ENCODE data around the gene BOK.

The BOK gene

DNA sequence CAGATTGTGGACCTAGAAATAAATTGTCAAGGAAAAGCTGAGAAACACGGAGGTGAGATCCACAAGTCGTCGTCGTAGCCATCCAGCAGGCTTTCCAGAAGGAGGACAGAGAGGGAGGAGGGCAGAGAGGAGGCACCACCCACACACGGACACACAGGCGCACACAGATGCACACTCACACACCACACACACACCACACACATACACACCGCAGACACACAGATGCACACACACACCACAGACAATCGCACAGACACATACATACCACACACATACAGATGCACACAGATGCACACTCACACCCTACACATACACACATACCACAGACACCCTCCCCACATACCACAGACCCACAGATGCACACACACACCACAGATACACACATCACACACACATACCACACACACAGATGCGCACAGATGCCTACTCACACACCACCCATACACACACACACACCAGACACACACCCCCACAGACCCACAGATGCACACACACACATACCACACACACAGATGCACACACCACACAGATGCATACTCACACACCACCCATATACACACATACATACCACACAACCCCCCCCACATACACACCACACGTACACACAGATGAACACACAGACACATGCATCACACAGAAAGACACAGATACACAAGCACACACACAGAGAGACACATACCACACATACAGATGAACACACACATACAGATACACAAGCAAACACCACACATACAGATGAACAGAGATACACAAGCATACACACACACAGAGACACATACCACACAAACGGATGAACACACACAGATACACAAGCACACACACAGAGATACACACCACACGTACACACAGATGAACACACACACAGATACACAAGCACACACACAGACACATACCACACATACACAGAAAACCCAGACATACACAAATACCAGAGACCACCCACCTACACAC lies 12.7 kb upstream of the BOK start:
- no peak for TF ChIP-seq ZNF274 (IDR thresholded peaks at IDR 0.05; ENCODE audit: low read depth, low read length)
- H3K4me3 ChIP-seq (ENCODE audit: low read length), result no peak overlapping the region

- no peak for TF ChIP-seq ZNF274 (IDR thresholded peaks at IDR 0.05; ENCODE audit: low read depth, low read length)
- H3K4me3 ChIP-seq (ENCODE audit: low read length), result no peak overlapping the region
Measured at GRCh38 chr2:241546771-241547498, 11.6 kb upstream of the BOK start.

- no peak overlapping the region for H3K4me3 ChIP-seq (ENCODE audit: low read length)
- TF ChIP-seq ZNF274 (IDR thresholded peaks at IDR 0.05; ENCODE audit: low read depth, low read length), result no peak
Measured at GRCh38 chr2:241547781-241548450, 10.6 kb upstream of the BOK start.

GRCh38 chr2:241548451-241548835 lies 10.1 kb upstream of the BOK start:
- H3K4me3 ChIP-seq (ENCODE audit: low read length), result no peak overlapping the region
- no peak for TF ChIP-seq ZNF274 (IDR thresholded peaks at IDR 0.05; ENCODE audit: low read depth, low read length)

DNA sequence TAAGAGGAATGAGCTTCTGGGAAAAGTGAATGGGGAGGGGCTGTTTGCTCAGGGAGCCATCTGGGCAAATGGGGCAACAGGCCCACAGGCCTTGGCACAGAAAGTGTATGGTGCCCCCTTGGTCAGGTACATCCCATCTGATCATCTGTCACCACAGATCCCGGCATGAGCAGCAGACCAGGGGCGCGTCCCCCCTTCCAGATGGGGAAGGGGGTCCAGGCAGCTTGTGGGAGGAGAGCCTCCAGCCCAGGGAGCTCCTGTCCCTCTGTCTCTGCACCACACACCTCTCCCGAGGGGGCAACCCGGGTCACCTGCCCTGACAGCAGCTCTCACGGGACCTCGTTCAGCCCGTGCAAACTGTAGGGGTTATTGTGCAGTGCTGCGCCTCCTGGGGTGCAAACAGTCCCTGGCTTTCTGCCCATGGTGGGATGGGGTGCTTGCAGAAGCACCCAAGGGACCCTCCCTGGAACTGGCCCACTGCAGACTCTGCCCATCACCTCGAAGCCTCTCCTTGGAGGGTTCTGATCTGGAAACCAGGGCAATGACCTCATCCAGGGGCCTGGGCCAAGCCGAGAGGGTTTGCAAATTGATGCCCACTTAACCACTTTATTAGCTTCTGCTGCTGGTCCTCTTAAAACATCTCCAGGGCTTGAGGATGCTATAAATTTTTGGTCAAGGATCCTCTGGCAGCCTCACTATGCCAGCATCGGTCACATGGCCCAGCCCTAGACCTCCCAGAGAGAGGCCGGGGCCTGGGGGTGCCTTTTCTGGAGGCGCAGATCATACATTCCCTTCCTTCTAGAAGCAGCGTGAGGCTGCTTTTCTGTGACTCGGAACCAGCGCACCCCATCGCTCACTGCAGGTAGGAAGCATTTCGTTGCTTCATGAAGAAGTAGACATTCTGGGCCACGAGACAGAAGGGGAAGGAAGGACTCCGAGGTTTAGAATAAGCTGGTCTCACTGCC lies 7.6 kb upstream of the BOK start:
- no peak for TF ChIP-seq ZNF274 (IDR thresholded peaks at IDR 0.05; ENCODE audit: low read depth, low read length)

DNA sequence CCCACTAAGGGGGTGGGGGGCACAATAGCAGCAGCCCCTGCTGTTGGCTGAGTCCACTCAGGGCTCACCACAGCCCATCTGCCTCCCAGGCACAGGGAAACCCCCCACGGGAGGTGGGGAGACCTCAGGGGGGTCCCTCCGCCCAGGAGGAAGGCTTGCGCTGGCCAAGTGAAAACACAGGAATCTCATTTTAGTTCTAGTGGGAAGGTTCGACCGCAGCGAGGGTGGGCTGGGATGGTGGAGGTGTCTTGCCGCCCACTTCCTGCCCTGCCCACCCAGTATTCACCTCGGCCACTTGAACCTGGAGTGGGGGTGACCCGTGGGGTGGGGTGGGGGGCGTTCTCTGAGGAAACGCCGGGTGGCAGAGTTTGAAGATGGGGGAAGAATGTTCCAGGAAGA lies 6.9 kb upstream of the BOK start:
- TF ChIP-seq ZNF274 (IDR thresholded peaks at IDR 0.05; ENCODE audit: low read depth, low read length), result no peak
- no peak overlapping the region for H3K4me3 ChIP-seq (ENCODE audit: low read length)

More for the DNA sequence above, 7.6 kb upstream of the BOK start:
- H3K4me3 ChIP-seq (ENCODE audit: low read length), result no peak overlapping the region

DNA sequence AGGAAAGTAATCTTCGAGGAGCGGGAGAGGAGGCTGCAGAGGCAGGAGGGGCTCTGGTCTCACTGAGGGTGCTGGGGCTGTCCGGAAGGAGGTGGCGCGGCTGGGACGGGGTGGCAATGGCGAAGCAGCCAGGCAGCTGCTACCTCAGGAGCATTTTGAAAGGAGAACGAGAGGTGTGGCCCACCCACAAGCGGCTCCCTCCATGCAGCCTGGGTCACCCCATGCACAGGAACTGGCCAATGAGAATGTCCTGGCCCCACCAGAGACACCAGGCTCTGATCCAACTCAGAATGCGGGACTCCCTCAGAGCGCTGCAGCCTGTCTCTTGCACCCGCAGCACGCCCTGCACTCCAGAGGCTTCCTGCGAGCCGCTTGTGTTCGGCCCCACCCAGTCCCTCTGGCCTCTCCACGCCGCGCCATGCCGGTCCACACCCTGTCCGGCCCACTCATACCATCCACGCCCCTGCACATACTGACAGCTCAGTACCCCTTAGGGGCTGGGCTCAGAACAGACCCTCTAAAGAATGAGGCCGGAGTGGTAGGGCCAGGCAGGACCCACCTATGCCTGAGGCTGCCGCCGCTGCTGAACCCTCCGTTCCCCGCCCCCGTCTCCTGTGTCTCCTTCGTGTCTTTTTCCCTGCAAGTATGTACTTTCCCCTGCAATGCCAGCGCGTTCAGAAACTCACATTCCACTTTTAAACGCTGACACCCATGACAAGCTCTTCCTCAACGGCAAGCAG lies 6.4 kb upstream of the BOK start:
- H3K4me3 ChIP-seq (ENCODE audit: low read length), result no peak overlapping the region
- TF ChIP-seq ZNF274 (IDR thresholded peaks at IDR 0.05; ENCODE audit: low read depth, low read length), result no peak

- TF ChIP-seq ZNF274 (IDR thresholded peaks at IDR 0.05; ENCODE audit: low read depth, low read length), result no peak
- H3K4me3 ChIP-seq (ENCODE audit: low read length), result no peak overlapping the region
Measured at GRCh38 chr2:241553512-241553830, 5.1 kb upstream of the BOK start.

GRCh38 chr2:241553981-241554380 lies 4.6 kb upstream of the BOK start:
- H3K4me3 ChIP-seq (ENCODE audit: low read length), result no peak overlapping the region
- no peak for TF ChIP-seq ZNF274 (IDR thresholded peaks at IDR 0.05; ENCODE audit: low read depth, low read length)

DNA sequence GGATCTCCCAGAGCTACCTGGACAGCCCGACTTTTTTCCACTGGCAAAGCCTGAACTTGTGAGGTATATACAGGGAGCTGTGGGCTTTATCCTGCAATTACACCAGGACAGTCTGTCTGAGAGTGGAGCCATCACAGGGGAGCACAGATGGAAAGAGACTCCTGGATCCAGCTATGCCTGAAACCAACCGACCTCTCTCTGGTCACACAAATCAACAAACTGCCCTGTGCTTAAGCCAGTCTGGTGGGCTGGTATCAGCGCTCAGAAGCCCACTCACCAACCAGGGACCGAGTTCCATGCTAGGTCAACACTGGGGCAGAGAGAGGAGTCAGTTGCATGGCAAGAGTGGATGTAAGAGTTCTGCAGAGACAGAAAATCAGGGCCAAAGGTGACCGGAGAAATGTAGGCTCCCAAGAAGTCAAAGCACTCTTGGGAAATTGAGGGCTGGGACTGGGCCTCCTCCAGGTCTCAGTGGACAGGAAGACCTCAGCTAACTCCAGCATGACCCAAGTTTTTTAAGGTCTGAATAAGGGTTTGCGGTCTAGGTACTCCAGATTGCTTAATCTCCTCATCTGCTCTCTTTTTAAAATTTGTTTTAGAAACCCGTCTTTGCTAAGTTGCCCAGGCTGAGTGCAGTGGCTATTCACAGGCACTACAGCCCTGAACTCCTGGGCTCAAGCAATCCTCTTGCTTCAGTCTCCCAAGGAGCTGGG lies 3.8 kb upstream of the BOK start:
- H3K4me3 ChIP-seq (ENCODE audit: low read length), result no peak overlapping the region
- TF ChIP-seq ZNF274 (IDR thresholded peaks at IDR 0.05; ENCODE audit: low read depth, low read length), result no peak

DNA sequence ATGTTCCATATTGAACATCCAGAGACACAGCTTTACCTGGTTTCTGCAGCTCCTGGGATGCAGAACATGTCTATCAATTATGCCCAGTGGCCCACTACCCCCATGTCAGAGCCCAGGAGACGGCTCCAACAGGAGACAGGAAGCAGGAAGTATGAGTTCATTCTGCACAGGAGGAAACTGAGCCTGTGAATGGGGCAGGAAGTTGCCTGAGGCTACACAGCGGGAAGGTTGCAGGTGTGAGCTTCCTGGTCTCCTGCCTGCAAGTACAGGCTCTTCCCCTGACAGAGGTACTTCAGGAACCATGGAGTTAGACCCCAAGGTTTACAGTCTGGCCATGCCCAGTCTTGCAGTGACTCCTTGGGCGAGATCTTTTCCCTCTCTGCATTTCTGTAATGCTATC lies 2.8 kb upstream of the BOK start:
- no peak overlapping the region for H3K4me3 ChIP-seq (ENCODE audit: low read length)
- TF ChIP-seq ZNF274 (IDR thresholded peaks at IDR 0.05; ENCODE audit: low read depth, low read length), result no peak

DNA sequence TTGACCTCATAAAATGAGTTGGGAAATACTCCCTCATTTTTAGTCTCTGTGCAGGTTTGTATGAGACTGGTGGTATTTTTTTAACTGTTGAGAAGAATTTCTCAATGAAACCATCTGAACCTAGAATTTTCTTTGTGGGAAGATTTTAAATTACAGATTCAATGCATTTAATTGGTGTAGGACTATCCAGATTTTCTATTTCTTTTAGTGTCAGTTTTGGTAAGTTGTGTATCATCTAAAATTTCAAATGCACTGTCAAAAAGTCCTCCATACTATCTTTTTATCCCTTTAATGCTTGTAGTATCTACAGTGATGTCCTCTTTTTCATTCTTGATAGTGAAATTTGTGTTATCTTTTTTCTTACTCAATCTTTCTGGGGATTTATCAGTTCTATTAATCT lies 1.8 kb upstream of the BOK start:
- TF ChIP-seq ZNF274 (IDR thresholded peaks at IDR 0.05; ENCODE audit: low read depth, low read length), result no peak
- H3K4me3 ChIP-seq (ENCODE audit: low read length), result no peak overlapping the region

Measured in GM08714 (cell line).